GM12873 (cell line): ENCODE measurements around the gene MRPL9.
A peak's percentile ranks its signal among the peaks of the same experiment; 100 is the strongest.

Experiments used
- TF ChIP-seq, protein P1 (sequence below): IDR thresholded peaks from 2 replicates; pipeline ENCODE4 v1.5.1; 2012; ENCODE audit warnings: low read depth, mild to moderate bottlenecking, moderate library complexity, low read length, control low read depth; ENCODE audit not compliant: insufficient read depth; ENCODE audit errors: missing control alignments

Gene MRPL9

DNA sequence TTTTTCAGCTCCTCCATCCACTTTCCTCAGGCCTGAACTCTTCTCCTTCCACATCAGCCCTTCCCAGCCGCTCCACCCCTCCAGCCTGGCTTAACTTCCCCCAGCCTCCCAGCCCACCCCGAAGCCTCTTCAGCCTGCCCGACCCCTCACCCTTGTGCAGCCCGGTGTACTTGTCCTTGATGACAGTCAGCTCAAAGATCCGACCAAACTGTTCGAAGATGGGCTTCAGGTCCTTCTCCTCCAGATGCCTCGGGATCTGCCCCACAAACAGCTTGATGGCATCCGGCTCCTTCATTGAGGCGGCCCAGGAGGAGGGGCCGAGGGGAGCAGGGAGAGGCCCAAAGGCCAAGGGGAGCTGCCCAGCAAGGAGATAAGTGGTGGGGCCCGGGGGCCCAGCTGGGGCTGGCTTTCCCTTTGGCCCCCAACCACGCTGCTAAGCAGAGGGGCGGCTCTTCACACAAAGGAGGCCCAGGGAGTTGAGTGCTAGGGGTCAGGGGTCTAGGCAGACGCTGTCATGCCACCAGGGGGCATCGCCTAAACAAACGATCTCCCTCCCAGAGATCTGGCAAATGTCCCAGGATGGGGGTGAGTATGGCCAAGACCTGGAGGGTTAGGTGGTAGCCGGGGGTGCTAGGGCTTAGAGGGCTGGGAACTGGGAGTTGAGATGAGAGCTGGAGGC is 47.4 kb downstream of the MRPL9 start:
- TF ChIP-seq, protein P1, sequence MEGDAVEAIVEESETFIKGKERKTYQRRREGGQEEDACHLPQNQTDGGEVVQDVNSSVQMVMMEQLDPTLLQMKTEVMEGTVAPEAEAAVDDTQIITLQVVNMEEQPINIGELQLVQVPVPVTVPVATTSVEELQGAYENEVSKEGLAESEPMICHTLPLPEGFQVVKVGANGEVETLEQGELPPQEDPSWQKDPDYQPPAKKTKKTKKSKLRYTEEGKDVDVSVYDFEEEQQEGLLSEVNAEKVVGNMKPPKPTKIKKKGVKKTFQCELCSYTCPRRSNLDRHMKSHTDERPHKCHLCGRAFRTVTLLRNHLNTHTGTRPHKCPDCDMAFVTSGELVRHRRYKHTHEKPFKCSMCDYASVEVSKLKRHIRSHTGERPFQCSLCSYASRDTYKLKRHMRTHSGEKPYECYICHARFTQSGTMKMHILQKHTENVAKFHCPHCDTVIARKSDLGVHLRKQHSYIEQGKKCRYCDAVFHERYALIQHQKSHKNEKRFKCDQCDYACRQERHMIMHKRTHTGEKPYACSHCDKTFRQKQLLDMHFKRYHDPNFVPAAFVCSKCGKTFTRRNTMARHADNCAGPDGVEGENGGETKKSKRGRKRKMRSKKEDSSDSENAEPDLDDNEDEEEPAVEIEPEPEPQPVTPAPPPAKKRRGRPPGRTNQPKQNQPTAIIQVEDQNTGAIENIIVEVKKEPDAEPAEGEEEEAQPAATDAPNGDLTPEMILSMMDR = peak; percentile 31

- TF ChIP-seq, protein P1 = no peak
Observed at GRCh38 chr1:151714820-151715725, 48.2 kb downstream of the MRPL9 start.

- TF ChIP-seq, protein P1 = no peak
Observed at GRCh38 chr1:151713874-151714273, 49.4 kb downstream of the MRPL9 start.

DNA sequence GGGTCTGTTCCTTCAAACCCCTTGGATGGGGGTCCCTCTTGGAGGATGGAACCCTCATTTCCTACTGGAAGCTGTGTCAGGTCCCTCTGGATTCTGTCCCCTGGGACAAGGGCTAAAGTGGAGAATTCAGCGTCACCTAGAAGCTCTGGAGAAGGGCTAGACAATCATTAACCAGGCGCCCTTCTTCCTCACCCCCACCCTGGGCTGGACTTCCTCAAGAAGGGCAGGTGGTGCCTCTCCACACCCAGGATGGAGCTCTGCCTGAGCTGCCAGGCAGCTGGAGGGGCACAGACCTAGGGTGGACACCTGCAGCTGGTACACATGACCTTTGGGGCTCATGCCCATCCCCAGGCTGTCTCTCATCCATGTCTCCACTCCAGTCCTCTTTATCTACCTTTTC is 50.3 kb downstream of the MRPL9 start:
- TF ChIP-seq, protein P1 = no peak

DNA sequence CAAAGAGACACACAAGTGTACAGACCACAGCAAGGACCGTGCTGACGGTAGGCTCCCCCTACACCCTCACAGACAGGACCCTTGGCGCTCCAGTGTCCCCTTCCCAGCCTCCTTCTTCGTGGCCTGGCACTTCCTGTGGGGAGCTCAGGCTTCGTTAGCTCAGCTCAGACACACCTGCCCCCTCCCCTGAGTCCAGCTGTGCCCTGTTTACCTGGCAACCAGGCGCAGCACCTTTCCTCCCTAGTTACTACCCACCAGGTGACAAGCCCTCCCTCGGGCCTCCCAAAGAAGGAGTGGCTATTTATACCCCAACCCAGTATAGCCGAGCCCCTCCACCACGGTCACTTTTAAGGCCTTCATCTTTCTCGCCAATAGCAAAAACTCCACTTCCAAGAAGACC is 51.3 kb downstream of the MRPL9 start:
- TF ChIP-seq, protein P1 = no peak

DNA sequence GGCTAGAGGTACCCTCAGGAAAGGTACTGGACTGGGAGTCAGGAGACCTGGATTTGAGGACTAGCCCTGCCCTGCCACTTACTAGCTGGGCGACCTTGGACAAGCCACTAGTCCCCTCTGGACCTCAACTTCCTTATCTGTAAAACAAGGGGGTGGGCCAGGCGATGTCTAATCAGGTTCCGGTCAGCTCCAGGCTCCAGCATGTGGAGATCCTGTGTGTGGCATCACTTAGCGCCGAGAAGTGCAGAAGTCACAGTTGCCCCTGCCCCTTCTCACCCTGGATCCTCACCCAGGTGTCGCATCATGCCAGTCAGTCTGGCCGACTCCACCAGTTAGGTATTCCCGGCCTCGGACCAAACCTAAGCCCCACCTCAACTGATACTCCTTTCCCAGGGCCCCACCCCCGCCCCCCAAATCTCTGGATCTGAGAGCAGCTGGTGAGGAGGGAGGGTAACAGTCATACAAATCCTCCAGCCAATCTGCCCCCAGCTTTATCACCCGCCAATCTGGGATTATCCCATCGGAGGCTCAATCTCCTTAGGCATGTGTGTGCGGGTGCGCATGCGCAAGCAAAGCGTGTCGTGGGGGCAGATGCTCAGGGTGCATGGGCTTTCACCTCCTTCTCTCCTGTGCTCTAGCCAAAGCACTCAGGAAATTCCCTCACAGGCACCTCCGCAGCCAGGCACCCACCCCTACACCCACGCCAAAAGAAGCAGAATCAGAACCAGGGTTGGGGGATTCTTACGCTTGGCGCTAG is 52.1 kb downstream of the MRPL9 start:
- TF ChIP-seq, protein P1 = no peak

DNA sequence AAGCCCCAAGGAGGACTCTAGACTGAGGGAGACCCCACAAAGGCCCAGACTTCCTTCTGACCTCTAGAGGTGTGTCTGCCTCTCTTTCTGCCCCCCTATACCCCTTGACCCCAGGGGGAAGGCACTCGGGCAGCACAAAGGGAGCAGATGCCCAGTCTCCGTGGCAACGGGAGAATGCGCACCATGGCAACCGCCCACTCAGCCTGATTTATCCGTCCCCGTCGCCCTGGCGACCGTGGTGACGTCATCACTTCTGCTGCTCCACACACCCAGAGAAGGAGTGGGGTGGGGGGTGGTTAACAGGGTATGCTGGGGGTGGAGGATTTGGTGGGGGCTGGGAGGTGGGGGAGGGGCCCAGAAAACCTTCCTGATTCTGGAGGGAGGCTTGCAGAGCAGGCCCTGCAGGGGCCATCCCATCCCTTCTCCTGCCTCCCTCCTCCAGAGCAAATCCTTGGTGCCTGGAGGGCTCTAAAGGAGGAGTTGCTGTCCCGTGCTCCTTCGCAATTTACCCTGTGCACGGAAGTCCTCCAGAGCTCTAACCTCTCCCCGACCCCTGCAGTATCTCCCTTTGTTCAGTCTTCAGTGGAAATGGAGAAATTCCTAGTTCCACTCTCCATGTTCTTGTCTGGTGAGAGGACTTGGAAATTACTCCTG is 53.0 kb downstream of the MRPL9 start:
- TF ChIP-seq, protein P1 = no peak
